ENCODE data around the gene CENPU.
"Not testable (repeated sequence)": the region's sequence is repeated elsewhere in the genome, so short reads cannot be mapped to it uniquely, and the experiment has no call there.

The CENPU gene

DNA sequence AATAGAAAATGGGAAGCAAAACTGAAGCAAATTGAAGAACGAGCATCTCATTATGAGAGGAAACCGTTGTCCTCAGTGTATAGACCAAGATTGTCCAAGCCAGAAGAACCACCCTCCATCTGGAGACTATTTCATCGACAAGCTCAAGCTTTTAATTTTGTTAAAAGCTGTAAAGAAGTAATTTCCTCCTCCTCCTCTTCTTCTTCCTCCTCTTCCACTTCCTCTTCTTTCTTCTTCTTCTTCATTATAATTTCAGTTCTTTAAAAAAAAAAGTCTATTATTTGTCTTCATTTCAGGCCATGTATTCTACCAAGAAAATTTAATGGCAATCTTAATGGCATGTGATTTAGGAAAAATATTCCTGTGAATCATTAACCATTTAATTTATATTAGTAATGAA is 76.8 kb downstream of the CENPU start:
- TF ChIP-seq, protein P1, sequence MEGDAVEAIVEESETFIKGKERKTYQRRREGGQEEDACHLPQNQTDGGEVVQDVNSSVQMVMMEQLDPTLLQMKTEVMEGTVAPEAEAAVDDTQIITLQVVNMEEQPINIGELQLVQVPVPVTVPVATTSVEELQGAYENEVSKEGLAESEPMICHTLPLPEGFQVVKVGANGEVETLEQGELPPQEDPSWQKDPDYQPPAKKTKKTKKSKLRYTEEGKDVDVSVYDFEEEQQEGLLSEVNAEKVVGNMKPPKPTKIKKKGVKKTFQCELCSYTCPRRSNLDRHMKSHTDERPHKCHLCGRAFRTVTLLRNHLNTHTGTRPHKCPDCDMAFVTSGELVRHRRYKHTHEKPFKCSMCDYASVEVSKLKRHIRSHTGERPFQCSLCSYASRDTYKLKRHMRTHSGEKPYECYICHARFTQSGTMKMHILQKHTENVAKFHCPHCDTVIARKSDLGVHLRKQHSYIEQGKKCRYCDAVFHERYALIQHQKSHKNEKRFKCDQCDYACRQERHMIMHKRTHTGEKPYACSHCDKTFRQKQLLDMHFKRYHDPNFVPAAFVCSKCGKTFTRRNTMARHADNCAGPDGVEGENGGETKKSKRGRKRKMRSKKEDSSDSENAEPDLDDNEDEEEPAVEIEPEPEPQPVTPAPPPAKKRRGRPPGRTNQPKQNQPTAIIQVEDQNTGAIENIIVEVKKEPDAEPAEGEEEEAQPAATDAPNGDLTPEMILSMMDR (conservative IDR thresholded peaks at IDR 0.05; ENCODE audit: low read length), result no peak
- no peak overlapping the region for H3K4me3 ChIP-seq (ENCODE audit: low read length)
- DNase-seq (ENCODE audit: low read depth), result no peak

DNA sequence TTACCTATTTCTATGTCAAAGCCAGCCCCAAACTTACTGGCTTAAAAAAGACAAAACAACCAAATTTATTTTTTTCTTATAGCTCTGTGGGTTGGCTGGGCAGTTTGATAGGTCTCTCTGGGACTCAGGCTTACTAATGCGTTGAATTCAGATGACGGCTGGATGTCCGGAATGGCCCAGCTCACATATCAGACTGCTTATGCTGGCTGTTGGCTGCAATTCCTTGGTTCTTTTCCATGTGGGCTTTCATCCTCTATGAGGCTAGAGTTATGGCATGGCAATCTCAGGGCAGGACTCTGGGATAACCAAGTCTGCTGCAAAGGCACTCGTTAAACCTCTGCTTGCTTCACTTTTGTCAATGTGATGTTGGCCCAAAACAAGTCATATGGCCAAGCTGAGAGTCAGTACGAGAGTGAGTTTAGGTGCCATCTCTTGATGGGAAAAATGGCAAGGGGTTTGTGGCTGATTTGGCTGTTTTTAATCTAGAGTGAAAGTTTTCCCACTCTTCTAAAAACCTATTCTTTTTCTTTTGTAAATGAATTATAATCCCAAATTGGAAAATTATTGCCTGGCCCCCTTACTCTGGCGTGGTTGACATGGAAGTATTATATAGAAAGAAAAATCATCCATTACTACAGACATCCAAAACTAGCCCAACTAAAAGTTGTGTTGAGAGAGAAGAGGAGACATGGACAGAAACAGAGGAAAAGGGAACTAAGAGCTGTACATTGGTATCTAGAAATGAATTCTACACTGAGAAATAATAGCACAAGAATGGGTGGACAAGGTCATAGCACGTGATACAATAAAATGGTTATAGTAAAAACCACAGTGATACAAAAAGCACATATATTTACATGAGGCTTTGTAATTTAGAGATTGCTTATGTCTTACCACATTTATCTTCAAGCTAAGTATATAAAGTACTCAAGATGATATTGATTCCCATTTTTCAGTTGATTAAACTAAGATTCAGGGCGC is 77.7 kb downstream of the CENPU start:
- TF ChIP-seq, protein P1 (conservative IDR thresholded peaks at IDR 0.05; ENCODE audit: low read length), result no peak
- DNase-seq (ENCODE audit: low read depth), result no peak
- no peak overlapping the region for H3K4me3 ChIP-seq (ENCODE audit: low read length)

DNA sequence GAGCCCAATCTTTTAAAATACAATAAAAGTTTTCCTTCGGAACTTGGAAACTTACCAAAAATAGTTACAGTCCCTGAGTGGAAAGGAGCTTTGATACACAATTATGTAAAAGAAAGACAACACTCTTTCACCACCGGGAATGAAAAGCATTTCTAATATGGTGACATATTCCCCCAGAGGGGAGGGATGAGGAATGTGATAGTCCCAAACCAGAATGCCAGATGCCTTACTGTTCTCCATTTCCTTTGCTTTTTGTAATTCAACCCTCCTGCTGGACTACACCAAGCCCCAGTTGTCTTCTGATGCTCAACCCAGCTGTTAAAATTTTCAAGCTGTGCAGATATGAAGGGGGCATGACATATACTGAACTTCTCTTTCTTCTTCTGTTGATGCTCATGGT is 80.2 kb downstream of the CENPU start:
- TF ChIP-seq, protein P1 (conservative IDR thresholded peaks at IDR 0.05; ENCODE audit: low read length), result no peak
- DNase-seq (ENCODE audit: low read depth), result peak; percentile 82
- H3K4me3 ChIP-seq (ENCODE audit: low read length), result no peak overlapping the region

DNA sequence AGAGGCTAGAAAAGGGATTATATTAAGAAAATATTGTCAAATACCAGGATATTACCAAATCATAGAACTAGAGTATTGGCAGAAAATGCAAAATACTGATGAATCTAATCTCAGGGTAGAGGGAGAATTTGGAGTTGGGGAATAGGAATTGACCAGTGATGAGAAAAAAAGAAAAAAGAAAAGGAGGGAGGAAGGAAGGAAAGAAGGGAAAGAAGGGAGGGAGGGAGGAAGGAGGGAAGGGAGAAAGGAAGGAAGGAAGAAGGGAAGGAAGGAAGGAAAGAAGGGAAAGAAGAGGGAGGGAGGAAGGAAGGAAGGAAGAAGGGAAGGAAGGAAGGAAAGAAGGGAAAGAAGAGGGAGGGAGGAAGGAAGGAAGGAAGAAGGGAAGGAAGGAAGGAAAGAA is 81.2 kb downstream of the CENPU start:
- not testable (repeated sequence) for DNase-seq (ENCODE audit: low read depth); H3K4me3 ChIP-seq (ENCODE audit: low read length)

DNA sequence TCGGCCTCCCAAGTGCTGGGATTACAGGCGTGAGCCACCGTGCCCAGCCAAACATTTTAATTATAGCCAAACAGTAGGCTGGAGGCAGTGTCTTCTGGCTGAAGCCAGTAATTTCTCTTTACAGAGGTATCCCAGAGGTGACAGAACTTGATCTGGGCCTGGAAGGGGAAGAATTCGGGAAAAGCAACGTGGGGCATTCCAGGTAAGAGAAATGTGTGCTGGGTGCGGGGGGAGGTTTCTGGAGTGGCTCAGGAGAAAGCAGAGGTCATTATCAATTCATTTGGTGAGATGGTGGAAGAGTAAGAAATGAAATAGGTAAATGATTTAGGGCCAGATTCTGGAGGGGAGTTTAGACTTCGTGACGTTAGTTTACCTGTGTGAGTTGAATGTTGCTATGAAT is 82.0 kb downstream of the CENPU start:
- TF ChIP-seq, protein P1 (conservative IDR thresholded peaks at IDR 0.05; ENCODE audit: low read length), result no peak
- no peak overlapping the region for H3K4me3 ChIP-seq (ENCODE audit: low read length)
- DNase-seq (ENCODE audit: low read depth), result no peak

DNA sequence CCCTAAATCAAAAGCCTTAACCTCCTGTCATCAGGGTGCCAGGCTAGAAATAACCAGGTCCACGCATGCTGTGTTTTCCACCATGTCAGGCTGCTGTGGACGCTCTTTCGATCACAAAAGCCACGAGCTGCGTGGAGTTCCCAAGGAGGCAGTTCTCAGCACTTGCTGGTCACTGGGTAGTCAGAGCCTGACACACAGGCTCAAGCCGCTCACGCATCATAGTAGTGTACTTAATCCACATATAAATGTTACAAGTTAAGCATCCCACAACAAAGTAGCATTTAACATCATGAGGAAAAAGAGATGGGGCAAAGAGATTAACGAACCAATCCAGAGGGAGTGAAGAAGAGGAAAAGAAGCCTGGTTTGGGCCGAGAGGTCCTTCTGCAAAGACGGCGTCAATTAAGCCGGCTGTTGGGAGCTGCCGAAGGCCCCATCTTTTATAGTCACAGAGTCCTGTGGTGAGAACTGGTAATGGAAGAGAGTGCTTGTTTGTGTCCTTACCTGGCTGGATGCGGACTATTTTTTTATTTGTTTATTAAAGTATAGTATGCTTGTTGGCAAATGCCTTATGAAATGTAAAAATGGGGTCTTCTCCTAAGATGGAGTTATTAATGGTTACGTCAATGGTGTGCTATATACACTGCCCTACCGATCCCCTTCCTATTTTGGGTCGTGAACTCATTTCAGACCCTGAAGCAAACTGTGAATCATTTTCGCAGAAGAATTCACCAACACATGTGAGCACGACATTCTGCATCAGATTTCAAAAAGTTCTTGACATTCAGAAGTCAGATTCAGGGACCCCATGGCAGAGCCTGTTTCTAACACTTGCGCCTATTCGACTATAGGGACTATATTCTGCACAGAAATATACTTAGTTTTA is 83.7 kb downstream of the CENPU start:
- H3K4me3 ChIP-seq (ENCODE audit: low read length), result peak overlapping the region; percentile 88
- TF ChIP-seq, protein P1 (conservative IDR thresholded peaks at IDR 0.05; ENCODE audit: low read length), result no peak
- peak; percentile 43 for DNase-seq (ENCODE audit: low read depth)

Data from AG10803 (cell line).